GM23338 (cell line): ENCODE results near the gene TREML2. TPM values are rescaled to one million over a fixed set of nuclear protein-coding genes. Genes with fewer than 3 reads are reported as not detected.

Experiments used
- ATAC-seq: fragments of 200-7000 bp; cut with Tn5 transposase; 3 replicates; pipeline ENCODE4 v1.9.1; 2020
- DNase-seq: peaks from one replicate; pipeline ENCODE4 v3.0.0-alpha.2; 2015; ENCODE audit warnings: low spot score
- H2AFZ ChIP-seq: fragments of 200-600 bp; sonication (generic); 2 replicates; pipeline ENCODE4 v1.8.0; 2016; ENCODE audit warnings: antibody characterized with exemption, mild to moderate bottlenecking, moderate library complexity
- H3F3A ChIP-seq: fragments of 200-600 bp; sonication (generic); replicated peaks from 2 replicates; pipeline ENCODE4 v1.8.0; 2017; ENCODE audit warnings: antibody characterized with exemption, mixed run types, low read depth
- H3K27ac ChIP-seq: fragments of 200-600 bp; sonication (generic); 2 replicates; pipeline ENCODE4 v1.6.1; 2016; ENCODE audit warnings: low read depth
- H3K27me3 ChIP-seq: fragments of 200-600 bp; sonication (generic); 2 replicates; pipeline ENCODE4 v1.8.0; 2016; ENCODE audit warnings: mild to moderate bottlenecking, mixed run types, moderate library complexity; ENCODE audit not compliant: insufficient read depth
- H3K36me3 ChIP-seq: fragments of 200-600 bp; sonication (generic); 2 replicates; pipeline ENCODE4 v1.8.0; 2016; ENCODE audit warnings: mild to moderate bottlenecking; ENCODE audit not compliant: insufficient read depth
- H3K4me1 ChIP-seq: fragments of 200-600 bp; sonication (generic); 2 replicates; pipeline ENCODE4 v1.8.0; 2016; ENCODE audit warnings: mild to moderate bottlenecking, moderate library complexity; ENCODE audit not compliant: insufficient read depth
- H3K4me2 ChIP-seq: fragments of 200-600 bp; sonication (generic); 2 replicates; pipeline ENCODE4 v1.7.1; 2017; ENCODE audit warnings: mixed run types
- H3K4me3 ChIP-seq: fragments of 200-600 bp; sonication (generic); 2 replicates; pipeline ENCODE4 v1.6.1; 2016; ENCODE audit warnings: mixed run types
- H3K79me2 ChIP-seq: fragments of 200-600 bp; sonication (generic); replicated peaks from 2 replicates; pipeline ENCODE4 v1.8.0; 2017; ENCODE audit warnings: mild to moderate bottlenecking; ENCODE audit not compliant: insufficient read depth
- H3K9me2 ChIP-seq: fragments of 200-600 bp; sonication (generic); 2 replicates; pipeline ENCODE4 v1.8.0; 2017; ENCODE audit not compliant: insufficient read depth
- H4K20me1 ChIP-seq: fragments of 200-600 bp; sonication (generic); replicated peaks from 2 replicates; pipeline ENCODE4 v1.8.0; 2017; ENCODE audit warnings: mild to moderate bottlenecking; ENCODE audit not compliant: insufficient read depth
- H3K27ac Mint-ChIP-seq: 2 replicates; pipeline ENCODE4 v1.8.0; 2020; ENCODE audit warnings: inconsistent platforms, mild to moderate bottlenecking, moderate library complexity, mixed read lengths
- H3K27me3 Mint-ChIP-seq: 3 replicates; pipeline ENCODE4 v1.8.0; 2022; ENCODE audit warnings: low read depth, mild to moderate bottlenecking, moderate library complexity, mixed read lengths, inconsistent platforms; ENCODE audit not compliant: insufficient read depth, poor library complexity
- H3K36me3 Mint-ChIP-seq: 3 replicates; pipeline ENCODE4 v1.8.0; 2021; ENCODE audit warnings: low read depth, mild to moderate bottlenecking, inconsistent platforms, moderate library complexity, mixed read lengths
- H3K4me1 Mint-ChIP-seq: 3 replicates; pipeline ENCODE4 v1.8.0; 2020; ENCODE audit warnings: mild to moderate bottlenecking, inconsistent platforms, mixed read lengths
- H3K4me3 Mint-ChIP-seq: 3 replicates; pipeline ENCODE4 v1.8.0; 2021; ENCODE audit warnings: moderate library complexity, mild to moderate bottlenecking, inconsistent platforms, mixed read lengths
- H3K9me3 Mint-ChIP-seq: 3 replicates; pipeline ENCODE4 v1.8.0; 2020; ENCODE audit warnings: moderate library complexity, mild to moderate bottlenecking, inconsistent platforms, mixed read lengths
- CREB1 ChIP-seq: fragments of 250-450 bp; sonication (Bioruptor Pico); IDR thresholded peaks from 2 replicates; pipeline ENCODE4 v1.5.0; 2020; ENCODE audit warnings: low read depth, mild to moderate bottlenecking, moderate library complexity
- EZH2phosphoT487 ChIP-seq: fragments of 200-600 bp; sonication (generic); IDR thresholded peaks from one replicate; pipeline ENCODE4 v1.8.1; 2018; ENCODE audit warnings: antibody characterized with exemption; ENCODE audit not compliant: unreplicated experiment
- POLR2AphosphoS5 ChIP-seq: IDR thresholded peaks from 2 replicates; pipeline ENCODE4 v1.6.1; 2016; ENCODE audit warnings: antibody characterized with exemption, low read depth
- polyA plus RNA-seq: library from polyadenylated mRNA; unstranded; fragments of >200 nt; fragmentation: Nextera tagmentation; extraction: Ambion mirVana; gene quantifications from 2 replicates; pipeline ENCODE4 v1.2.1, GENCODE V29; 2016
- total RNA-seq: library from RNA; depleted of rRNA; stranded (reverse); fragments of >200 nt; shearing (Covaris generic); gene quantifications from 2 replicates; pipeline ENCODE4 v1.2.3, GENCODE V29; 2014
- TF ChIP-seq, protein P1 (sequence below): fragments of 250-450 bp; sonication (Bioruptor Pico); IDR thresholded peaks from 2 replicates; pipeline ENCODE4 v1.5.0; 2020; ENCODE audit warnings: mild to moderate bottlenecking, moderate library complexity

Gene TREML2
- total and polyA plus RNA-seq, 2 experiments from 2014 or later, result 0.07 TPM; not detected in 1

DNA sequence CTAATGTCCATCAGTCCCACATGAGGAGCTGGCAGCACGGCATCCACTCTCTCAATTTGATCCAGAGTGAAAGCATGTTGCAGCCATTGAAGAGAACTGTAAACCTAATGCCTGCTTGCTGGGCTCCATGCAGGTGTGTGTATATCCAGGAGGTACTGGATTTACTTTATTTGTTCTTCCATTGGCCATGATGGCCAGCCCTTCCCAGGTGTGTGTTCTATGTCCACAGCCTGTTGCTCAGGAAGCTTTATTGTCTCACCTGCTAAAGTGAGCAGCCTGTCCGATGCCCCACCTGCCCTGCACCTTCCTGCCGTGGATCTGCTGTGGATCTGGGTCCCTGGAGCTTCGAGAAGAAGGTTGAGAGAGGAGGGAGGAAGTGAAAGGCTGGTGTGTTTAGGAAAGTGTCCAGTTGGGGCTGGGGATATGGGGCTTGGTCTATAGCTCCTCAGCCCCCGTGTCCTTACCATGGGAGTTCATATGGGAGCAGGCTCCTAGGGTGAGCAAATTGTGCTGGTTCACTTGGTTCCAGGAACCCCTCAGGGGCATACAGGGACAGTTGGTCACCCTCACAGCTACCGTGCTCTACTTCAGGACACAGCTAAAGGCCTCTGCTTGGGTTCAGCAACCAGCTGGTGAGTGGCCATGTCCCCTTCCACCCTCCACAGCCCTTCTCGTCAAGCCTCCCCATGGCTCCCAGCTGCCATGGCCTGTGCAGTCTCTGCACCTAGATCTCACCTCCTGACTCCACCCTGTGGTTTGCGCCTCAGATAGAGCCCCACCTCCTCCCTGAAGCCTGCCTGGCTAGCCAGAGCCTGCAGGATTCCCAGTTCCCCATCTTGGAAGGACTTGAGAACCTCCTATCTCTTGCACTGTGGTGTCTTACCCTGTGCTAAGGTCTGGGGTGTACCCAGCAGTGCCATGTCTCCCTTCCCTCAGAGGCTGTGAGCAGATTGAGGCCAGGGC lies 12.7 kb downstream of the TREML2 start:
- Histone ChIP-seq H2AFZ (no peak overlapping the region), H3K4me2 (no peak overlapping the region), H3K36me3 (no peaks in the 10 kb centered on the region), H3K27me3 (no peaks in the 10 kb centered on the region), H3K27ac (no peak overlapping the region), H3K4me3 (no peak overlapping the region), H3F3A (no peaks in the 10 kb centered on the region), H3K79me2 (no peaks in the 10 kb centered on the region), H4K20me1 (no peaks in the 10 kb centered on the region), H3K4me1 (no peaks in the 10 kb centered on the region), H3K9me2 (peaks cover 10% of the 10 kb centered on the region; the same call in 1 of the 2 replicates)
- H3K4me1 Mint-ChIP-seq, result no peaks in the 10 kb centered on the region; the same call in 2 of the 3 replicates
- H3K27ac Mint-ChIP-seq, result no peak overlapping the region
- H3K36me3 Mint-ChIP-seq, result peaks cover 22% of the 10 kb centered on the region
- TF ChIP-seq EZH2phosphoT487 (no peak), POLR2AphosphoS5 (no peak), CREB1 (CRISPR knock-in tag) (no peak)
- TF ChIP-seq, protein P1, sequence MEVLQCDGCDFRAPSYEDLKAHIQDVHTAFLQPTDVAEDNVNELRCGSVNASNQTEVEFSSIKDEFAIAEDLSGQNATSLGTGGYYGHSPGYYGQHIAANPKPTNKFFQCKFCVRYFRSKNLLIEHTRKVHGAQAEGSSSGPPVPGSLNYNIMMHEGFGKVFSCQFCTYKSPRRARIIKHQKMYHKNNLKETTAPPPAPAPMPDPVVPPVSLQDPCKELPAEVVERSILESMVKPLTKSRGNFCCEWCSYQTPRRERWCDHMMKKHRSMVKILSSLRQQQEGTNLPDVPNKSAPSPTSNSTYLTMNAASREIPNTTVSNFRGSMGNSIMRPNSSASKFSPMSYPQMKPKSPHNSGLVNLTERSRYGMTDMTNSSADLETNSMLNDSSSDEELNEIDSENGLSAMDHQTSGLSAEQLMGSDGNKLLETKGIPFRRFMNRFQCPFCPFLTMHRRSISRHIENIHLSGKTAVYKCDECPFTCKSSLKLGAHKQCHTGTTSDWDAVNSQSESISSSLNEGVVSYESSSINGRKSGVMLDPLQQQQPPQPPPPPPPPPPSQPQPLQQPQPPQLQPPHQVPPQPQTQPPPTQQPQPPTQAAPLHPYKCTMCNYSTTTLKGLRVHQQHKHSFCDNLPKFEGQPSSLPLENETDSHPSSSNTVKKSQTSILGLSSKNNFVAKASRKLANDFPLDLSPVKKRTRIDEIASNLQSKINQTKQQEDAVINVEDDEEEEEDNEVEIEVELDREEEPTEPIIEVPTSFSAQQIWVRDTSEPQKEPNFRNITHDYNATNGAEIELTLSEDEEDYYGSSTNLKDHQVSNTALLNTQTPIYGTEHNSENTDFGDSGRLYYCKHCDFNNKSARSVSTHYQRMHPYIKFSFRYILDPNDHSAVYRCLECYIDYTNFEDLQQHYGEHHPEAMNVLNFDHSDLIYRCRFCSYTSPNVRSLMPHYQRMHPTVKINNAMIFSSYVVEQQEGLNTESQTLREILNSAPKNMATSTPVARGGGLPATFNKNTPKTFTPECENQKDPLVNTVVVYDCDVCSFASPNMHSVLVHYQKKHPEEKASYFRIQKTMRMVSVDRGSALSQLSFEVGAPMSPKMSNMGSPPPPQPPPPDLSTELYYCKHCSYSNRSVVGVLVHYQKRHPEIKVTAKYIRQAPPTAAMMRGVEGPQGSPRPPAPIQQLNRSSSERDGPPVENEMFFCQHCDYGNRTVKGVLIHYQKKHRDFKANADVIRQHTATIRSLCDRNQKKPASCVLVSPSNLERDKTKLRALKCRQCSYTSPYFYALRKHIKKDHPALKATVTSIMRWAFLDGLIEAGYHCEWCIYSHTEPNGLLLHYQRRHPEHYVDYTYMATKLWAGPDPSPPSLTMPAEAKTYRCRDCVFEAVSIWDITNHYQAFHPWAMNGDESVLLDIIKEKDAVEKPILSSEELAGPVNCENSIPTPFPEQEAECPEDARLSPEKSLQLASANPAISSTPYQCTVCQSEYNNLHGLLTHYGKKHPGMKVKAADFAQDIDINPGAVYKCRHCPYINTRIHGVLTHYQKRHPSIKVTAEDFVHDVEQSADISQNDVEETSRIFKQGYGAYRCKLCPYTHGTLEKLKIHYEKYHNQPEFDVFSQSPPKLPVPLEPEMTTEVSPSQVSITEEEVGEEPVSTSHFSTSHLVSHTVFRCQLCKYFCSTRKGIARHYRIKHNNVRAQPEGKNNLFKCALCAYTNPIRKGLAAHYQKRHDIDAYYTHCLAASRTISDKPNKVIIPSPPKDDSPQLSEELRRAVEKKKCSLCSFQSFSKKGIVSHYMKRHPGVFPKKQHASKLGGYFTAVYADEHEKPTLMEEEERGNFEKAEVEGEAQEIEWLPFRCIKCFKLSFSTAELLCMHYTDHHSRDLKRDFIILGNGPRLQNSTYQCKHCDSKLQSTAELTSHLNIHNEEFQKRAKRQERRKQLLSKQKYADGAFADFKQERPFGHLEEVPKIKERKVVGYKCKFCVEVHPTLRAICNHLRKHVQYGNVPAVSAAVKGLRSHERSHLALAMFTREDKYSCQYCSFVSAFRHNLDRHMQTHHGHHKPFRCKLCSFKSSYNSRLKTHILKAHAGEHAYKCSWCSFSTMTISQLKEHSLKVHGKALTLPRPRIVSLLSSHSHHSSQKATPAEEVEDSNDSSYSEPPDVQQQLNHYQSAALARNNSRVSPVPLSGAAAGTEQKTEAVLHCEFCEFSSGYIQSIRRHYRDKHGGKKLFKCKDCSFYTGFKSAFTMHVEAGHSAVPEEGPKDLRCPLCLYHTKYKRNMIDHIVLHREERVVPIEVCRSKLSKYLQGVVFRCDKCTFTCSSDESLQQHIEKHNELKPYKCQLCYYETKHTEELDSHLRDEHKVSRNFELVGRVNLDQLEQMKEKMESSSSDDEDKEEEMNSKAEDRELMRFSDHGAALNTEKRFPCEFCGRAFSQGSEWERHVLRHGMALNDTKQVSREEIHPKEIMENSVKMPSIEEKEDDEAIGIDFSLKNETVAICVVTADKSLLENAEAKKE, result no peak
- ATAC-seq, result no peak
- H3K9me3 Mint-ChIP-seq, result peaks cover 23% of the 10 kb centered on the region
- H3K27me3 Mint-ChIP-seq, result peaks cover 6% of the 10 kb centered on the region
- DNase-seq, result no peak
- H3K4me3 Mint-ChIP-seq, result no peak overlapping the region
